ENCODE results near the gene ANKRD63. TPM values are rescaled to one million over a fixed set of nuclear protein-coding genes. Genes with fewer than 3 reads are reported as not detected.

Gene ANKRD63
- total and polyA plus RNA-seq, 9 donors: 0.27 TPM; not detected in 8

DNA sequence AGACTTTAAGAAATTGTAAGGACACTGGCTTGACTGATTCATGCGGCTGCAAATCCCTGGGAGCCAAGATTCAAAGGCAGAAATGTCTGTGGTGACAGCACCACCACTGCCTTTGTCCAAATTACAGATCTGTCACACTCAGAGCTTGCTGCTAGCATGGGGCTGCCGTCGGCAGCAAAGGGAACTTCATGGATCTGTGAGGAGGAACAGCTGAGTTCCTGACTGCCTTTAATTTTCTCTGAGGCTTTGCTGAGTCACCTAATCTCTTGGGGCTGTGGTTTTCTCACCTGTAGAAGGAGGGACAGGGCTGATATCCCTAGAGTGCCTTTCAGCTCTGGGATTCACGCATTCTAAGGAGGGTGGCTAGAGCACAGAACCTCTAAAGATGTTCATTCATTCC is 48.1 kb downstream of the ANKRD63 start:
- H3K4me3 ChIP-seq: no peak overlapping the region
- no peak for TF ChIP-seq POLR2A (IDR thresholded peaks at IDR 0.05)
- TF ChIP-seq, protein P1, sequence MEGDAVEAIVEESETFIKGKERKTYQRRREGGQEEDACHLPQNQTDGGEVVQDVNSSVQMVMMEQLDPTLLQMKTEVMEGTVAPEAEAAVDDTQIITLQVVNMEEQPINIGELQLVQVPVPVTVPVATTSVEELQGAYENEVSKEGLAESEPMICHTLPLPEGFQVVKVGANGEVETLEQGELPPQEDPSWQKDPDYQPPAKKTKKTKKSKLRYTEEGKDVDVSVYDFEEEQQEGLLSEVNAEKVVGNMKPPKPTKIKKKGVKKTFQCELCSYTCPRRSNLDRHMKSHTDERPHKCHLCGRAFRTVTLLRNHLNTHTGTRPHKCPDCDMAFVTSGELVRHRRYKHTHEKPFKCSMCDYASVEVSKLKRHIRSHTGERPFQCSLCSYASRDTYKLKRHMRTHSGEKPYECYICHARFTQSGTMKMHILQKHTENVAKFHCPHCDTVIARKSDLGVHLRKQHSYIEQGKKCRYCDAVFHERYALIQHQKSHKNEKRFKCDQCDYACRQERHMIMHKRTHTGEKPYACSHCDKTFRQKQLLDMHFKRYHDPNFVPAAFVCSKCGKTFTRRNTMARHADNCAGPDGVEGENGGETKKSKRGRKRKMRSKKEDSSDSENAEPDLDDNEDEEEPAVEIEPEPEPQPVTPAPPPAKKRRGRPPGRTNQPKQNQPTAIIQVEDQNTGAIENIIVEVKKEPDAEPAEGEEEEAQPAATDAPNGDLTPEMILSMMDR (IDR thresholded peaks at IDR 0.05): no peak
- no peak for TF ChIP-seq EP300 (IDR thresholded peaks at IDR 0.05)
- 73 to 88% (median 79%) methylated on average over 4 of the region's 4 CpGs for WGBS, 3 donors
- H3K27ac ChIP-seq: no peak overlapping the region
- H3K27me3 ChIP-seq: no peaks in the 10 kb centered on the region
- no peak for DNase-seq
- intact Hi-C loops (cut with DNase I): no loop called here
- no peaks in the 10 kb centered on the region for H3K36me3 ChIP-seq
- H3K4me1 ChIP-seq (ENCODE audit: insufficient read depth): no peaks in the 10 kb centered on the region
- no peaks in the 10 kb centered on the region for H3K9me3 ChIP-seq

DNA sequence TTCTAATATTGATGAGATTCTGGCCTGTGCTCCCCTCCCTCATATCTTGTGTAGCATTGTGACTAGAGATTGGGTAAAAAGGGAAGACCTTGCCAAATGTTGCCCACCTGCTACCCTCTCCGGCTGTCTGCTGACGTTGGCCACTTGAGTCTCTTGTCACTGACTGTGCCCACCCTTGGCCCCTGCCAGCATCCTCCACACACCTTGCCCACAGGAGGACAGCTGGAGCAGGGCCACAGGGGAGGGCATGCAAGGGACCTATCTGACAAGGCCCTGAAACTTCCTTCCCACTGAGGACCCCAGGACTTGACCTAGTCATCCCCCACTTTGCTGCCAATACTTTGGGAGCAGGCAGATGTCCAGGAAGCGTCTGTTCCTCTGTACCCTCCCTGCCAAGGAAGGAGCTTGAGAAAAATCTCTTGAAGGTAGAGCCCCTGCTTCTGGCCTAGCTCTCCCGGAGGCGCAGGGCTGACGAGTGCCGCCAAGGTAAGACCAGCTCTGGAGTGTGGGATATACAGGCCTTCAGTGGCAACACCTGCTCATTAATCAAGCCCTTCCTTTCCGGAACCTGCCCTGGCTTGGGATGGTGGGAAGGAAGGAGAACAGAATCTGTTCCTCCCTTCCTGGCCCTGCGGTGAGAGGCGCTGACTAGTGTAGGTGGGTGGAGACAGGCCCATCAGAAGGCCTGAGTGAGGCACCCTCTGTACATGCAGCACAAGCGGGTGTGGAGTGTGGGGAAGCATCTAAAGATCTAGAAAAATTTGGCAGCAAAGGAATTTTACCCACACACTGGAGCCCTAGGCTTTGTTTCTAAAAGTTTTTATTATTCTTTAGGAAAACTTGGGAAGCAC is 48.9 kb downstream of the ANKRD63 start:
- Histone ChIP-seq H3K27me3 (no peaks in the 10 kb centered on the region), H3K27ac (no peak overlapping the region), H3K36me3 (no peaks in the 10 kb centered on the region), H3K4me1 (ENCODE audit: insufficient read depth) (no peaks in the 10 kb centered on the region), H3K9me3 (no peaks in the 10 kb centered on the region), H3K4me3 (no peak overlapping the region)
- no peak for DNase-seq
- intact Hi-C loops (cut with DNase I): no loop called here
- 82 to 90% (median 89%) methylated on average over 11 of the region's 11 CpGs for WGBS, 3 donors
- TF ChIP-seq EP300 (IDR thresholded peaks at IDR 0.05) (no peak), POLR2A (IDR thresholded peaks at IDR 0.05) (no peak)
- TF ChIP-seq, protein P1 (IDR thresholded peaks at IDR 0.05): no peak

DNA sequence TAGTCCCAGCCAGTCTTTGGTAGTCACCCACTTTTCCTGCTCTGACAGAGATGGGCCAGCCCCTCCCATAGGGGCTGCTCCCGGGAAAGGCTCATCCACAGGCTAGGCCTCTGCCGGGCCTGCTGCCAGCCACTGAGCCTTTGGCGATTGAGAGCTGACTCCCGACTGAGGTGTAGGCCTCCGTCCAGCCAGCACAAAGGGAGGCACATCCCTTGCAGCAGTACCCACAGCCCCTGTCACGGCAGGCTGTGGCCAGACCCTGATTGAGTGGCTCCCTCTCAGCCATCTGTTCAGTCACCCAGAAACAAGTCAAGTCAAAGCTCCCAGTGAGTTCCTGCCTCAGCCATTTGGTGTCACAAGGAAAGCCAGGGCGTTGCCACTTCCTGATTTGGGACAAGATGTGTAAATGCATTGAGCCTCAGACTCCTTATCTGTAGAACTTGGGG is 50.2 kb downstream of the ANKRD63 start:
- WGBS, 3 donors: 42 to 48% (median 44%) methylated on average over 7 of the region's 7 CpGs
- no peak overlapping the region for H3K27ac ChIP-seq
- TF ChIP-seq, protein P1 (IDR thresholded peaks at IDR 0.05): no peak
- TF ChIP-seq EP300 (IDR thresholded peaks at IDR 0.05) (no peak), POLR2A (IDR thresholded peaks at IDR 0.05) (no peak)
- no peaks in the 10 kb centered on the region for H3K4me1 ChIP-seq (ENCODE audit: insufficient read depth)
- intact Hi-C loops (cut with DNase I): no loop called here
- DNase-seq: no peak
- no peaks in the 10 kb centered on the region for H3K27me3 ChIP-seq
- no peak overlapping the region for H3K4me3 ChIP-seq
- H3K36me3 ChIP-seq: no peaks in the 10 kb centered on the region
- no peaks in the 10 kb centered on the region for H3K9me3 ChIP-seq

Other genes with a start within 250 kb of the ANKRD63 start
- 100 to 1,000 TPM; 155 to 226 (median 205) TPM for gene SRP14, start 243.9 kb downstream of the ANKRD63 start, total RNA-seq
- 100 to 1,000 TPM; 444 to 451 TPM for gene SRP14, start 243.9 kb downstream of the ANKRD63 start, polyA plus RNA-seq
- 10 to 100 TPM in 6 of 7 donors, 1 to 10 TPM in 1; 5.7 to 26.5 (median 20.3) TPM for gene BMF, start 174.2 kb downstream of the ANKRD63 start, total RNA-seq
- gene BMF, start 174.2 kb downstream of the ANKRD63 start, polyA plus RNA-seq: 10 to 100 TPM; 12.7 to 14.3 TPM
- gene BUB1B, start 122.0 kb downstream of the ANKRD63 start, total RNA-seq: 1 to 10 TPM in 3 of 7 donors, under 1 TPM in 3, not detected in 1; 0.43 to 2.4 (median 1.1) TPM
- gene BUB1B, start 122.0 kb downstream of the ANKRD63 start, polyA plus RNA-seq: 1 to 10 TPM; 1.0 to 1.4 TPM
- 1 to 10 TPM in 6 of 7 donors, under 1 TPM in 1; 0.36 to 6.7 (median 1.6) TPM for gene PAK6, start 44.0 kb downstream of the ANKRD63 start, total RNA-seq
- gene PAK6, start 44.0 kb downstream of the ANKRD63 start, polyA plus RNA-seq: under 1 TPM; 0.47 to 0.52 TPM
- 10 to 100 TPM in 1 of 7 donors, 1 to 10 TPM in 6; 1.9 to 13.9 (median 6.0) TPM for gene PLCB2, start 24.9 kb upstream of the ANKRD63 start, total RNA-seq
- 1 to 10 TPM; 3.2 to 8.6 TPM for gene PLCB2, start 24.9 kb upstream of the ANKRD63 start, polyA plus RNA-seq
- gene INAFM2, start 40.6 kb upstream of the ANKRD63 start, total RNA-seq: 10 to 100 TPM in 6 of 7 donors, 1 to 10 TPM in 1; 8.1 to 50.6 (median 30.6) TPM
- 10 to 100 TPM in 1 of 2 donors, 1 to 10 TPM in 1; 7.4 to 31.2 TPM for gene INAFM2, start 40.6 kb upstream of the ANKRD63 start, polyA plus RNA-seq
- gene CCDC9B, start 57.9 kb upstream of the ANKRD63 start, total RNA-seq: 10 to 100 TPM in 4 of 7 donors, 1 to 10 TPM in 3; 1.8 to 22.2 (median 12.7) TPM
- 1 to 10 TPM; 2.9 to 4.3 TPM for gene CCDC9B, start 57.9 kb upstream of the ANKRD63 start, polyA plus RNA-seq
- gene PHGR1, start 68.0 kb upstream of the ANKRD63 start, total RNA-seq: 1 to 10 TPM in 1 of 7 donors, not detected in 6; 4.5 TPM
- gene PHGR1, start 68.0 kb upstream of the ANKRD63 start, polyA plus RNA-seq: under 1 TPM in 1 of 2 donors, not detected in 1; 0.96 TPM
- gene DISP2, start 75.2 kb upstream of the ANKRD63 start, total RNA-seq: 10 to 100 TPM in 1 of 7 donors, 1 to 10 TPM in 3, under 1 TPM in 1, not detected in 2; 0.48 to 12.9 (median 1.5) TPM
- gene DISP2, start 75.2 kb upstream of the ANKRD63 start, polyA plus RNA-seq: 1 to 10 TPM; 2.3 to 8.2 TPM
- 1 to 10 TPM; 6.0 to 7.9 (median 6.6) TPM for gene KNSTRN, start 99.7 kb upstream of the ANKRD63 start, total RNA-seq
- 10 to 100 TPM in 1 of 2 donors, 1 to 10 TPM in 1; 5.8 to 10.7 TPM for gene KNSTRN, start 99.7 kb upstream of the ANKRD63 start, polyA plus RNA-seq
- 100 to 1,000 TPM in 1 of 7 donors, 10 to 100 TPM in 6; 51.5 to 105 (median 91.7) TPM for gene IVD, start 122.7 kb upstream of the ANKRD63 start, total RNA-seq
- gene IVD, start 122.7 kb upstream of the ANKRD63 start, polyA plus RNA-seq: 10 to 100 TPM; 53.2 to 98.4 TPM
- gene BAHD1, start 157.9 kb upstream of the ANKRD63 start, total RNA-seq: 10 to 100 TPM; 16.0 to 67.3 (median 45.7) TPM
- gene BAHD1, start 157.9 kb upstream of the ANKRD63 start, polyA plus RNA-seq: 10 to 100 TPM; 14.8 to 21.2 TPM
- 10 to 100 TPM in 6 of 7 donors, 1 to 10 TPM in 1; 8.2 to 28.3 (median 23.8) TPM for gene CHST14, start 187.9 kb upstream of the ANKRD63 start, total RNA-seq
- gene CHST14, start 187.9 kb upstream of the ANKRD63 start, polyA plus RNA-seq: 10 to 100 TPM; 19.9 to 25.8 TPM

Data from ovary (tissue), 9 donors.